Caco-2 (cell line): ENCODE measurements around the gene ERMAP. TPM values are rescaled to one million over a fixed set of nuclear protein-coding genes. Genes with fewer than 3 reads are reported as not detected.

Source experiments
- BruUV-seq: library from RNA; stranded (reverse); fragments of 400-500 nt; replicated peaks from 2 replicates; lab custom pipeline; 2021; lab: Mats Ljungman, UMichigan
- CTCF ChIA-PET: fragments of 300-600 bp; sonication (Branson Sonifier 250); formaldehyde crosslinking; loops from one replicate; lab custom pipeline; 2022; ENCODE audit warnings: antibody characterized with exemption; lab: Charles Lee
- POLR2A ChIA-PET: fragments of 300-600 bp; sonication (Branson Sonifier 250); formaldehyde crosslinking; loops from one replicate; lab custom pipeline; 2022; ENCODE audit warnings: antibody characterized with exemption; lab: Charles Lee
- DNase-seq, 2 experiments: peaks; one replicate each; pipeline versions ENCODE4 v3.0.0 to v3.0.0-alpha.2; 2020 to 2022
- H3K27me3 ChIP-seq: replicated peaks from 2 replicates; pipeline ENCODE4 v1.6.0; 2011; ENCODE audit warnings: low read length; ENCODE audit not compliant: control insufficient read depth, insufficient read depth
- H3K36me3 ChIP-seq: 2 replicates; pipeline ENCODE4 v1.5.1; 2011; ENCODE audit warnings: low read length; ENCODE audit not compliant: control insufficient read depth, insufficient read depth
- H3K4me1 ChIP-seq: fragments of 250-450 bp; sonication (Bioruptor Pico); 2 replicates; pipeline ENCODE4 v1.5.1; 2020; ENCODE audit warnings: mild to moderate bottlenecking
- H3K4me3 ChIP-seq: 2 replicates; pipeline ENCODE4 v1.5.1; 2011; ENCODE audit warnings: low read depth, mild to moderate bottlenecking, control low read depth, low read length
- H3K9me3 ChIP-seq: fragments of 250-450 bp; sonication (Bioruptor Pico); 2 replicates; pipeline ENCODE4 v1.5.1; 2020; ENCODE audit warnings: mild to moderate bottlenecking, moderate library complexity
- H3K27ac Mint-ChIP-seq: one replicate; pipeline ENCODE4 v1.8.0; 2022; ENCODE audit warnings: mixed read lengths; ENCODE audit not compliant: unreplicated experiment
- H3K27me3 Mint-ChIP-seq: one replicate; pipeline ENCODE4 v1.8.0; 2022; ENCODE audit warnings: mixed read lengths; ENCODE audit not compliant: insufficient read depth, unreplicated experiment
- H3K36me3 Mint-ChIP-seq: one replicate; pipeline ENCODE4 v1.8.0; 2022; ENCODE audit warnings: mild to moderate bottlenecking, mixed read lengths; ENCODE audit not compliant: insufficient read depth, unreplicated experiment
- H3K4me1 Mint-ChIP-seq: one replicate; pipeline ENCODE4 v1.8.0; 2022; ENCODE audit warnings: low read depth, mixed read lengths; ENCODE audit not compliant: unreplicated experiment
- H3K4me3 Mint-ChIP-seq: one replicate; pipeline ENCODE4 v1.8.0; 2022; ENCODE audit warnings: mild to moderate bottlenecking, moderate library complexity, mixed read lengths; ENCODE audit not compliant: unreplicated experiment
- H3K9me3 Mint-ChIP-seq: one replicate; pipeline ENCODE4 v1.8.0; 2022; ENCODE audit warnings: mixed read lengths; ENCODE audit not compliant: unreplicated experiment
- CTCF ChIP-seq, 2 experiments: fragments of 200-600 bp in 1 of 2; IDR thresholded peaks; 1 replicate in 1 of 2; 2 replicates in 1 of 2; pipeline versions ENCODE4 v1.5.1 to v1.8.0; 2011 to 2022; ENCODE audit warnings: antibody characterized with exemption in 1 of 2, control low read depth in 1 of 2, inconsistent platforms in 1 of 2, low read depth in 1 of 2, low read length in 1 of 2, mild to moderate bottlenecking in 1 of 2, moderate library complexity in 1 of 2; ENCODE audit not compliant: insufficient read depth in 1 of 2, severe bottlenecking in 1 of 2, unreplicated experiment in 1 of 2
- intact Hi-C: fragments of 100-400 bp; cut with micrococcal nuclease; formaldehyde crosslinking; loops from one replicate; pipeline ENCODE4 v1.10.0; 2022; ENCODE audit not compliant: unreplicated experiment
- total RNA-seq: library from RNA; stranded (reverse); gene quantifications from 2 replicates; pipeline ENCODE4 v1.2.3, GENCODE V29; 2022

The ERMAP gene
- total RNA-seq, 1 experiment from 2014 or later = 4.8 TPM

- H3K36me3 Mint-ChIP-seq = no peaks in the 10 kb centered on the region
- BruUV-seq = no TSS peak
- no peak overlapping the region for H3K27ac Mint-ChIP-seq
- Histone ChIP-seq H3K36me3 (no peaks in the 10 kb centered on the region), H3K4me3 (no peak overlapping the region), H3K9me3 (no peaks in the 10 kb centered on the region), H3K4me1 (no peaks in the 10 kb centered on the region), H3K27me3 (no peaks in the 10 kb centered on the region)
- TF ChIP-seq CTCF (IDR thresholded peaks at IDR 0.05; ENCODE audit: insufficient read depth in 1 of 2, low read depth in 1 of 2, low read length in 1 of 2, severe bottlenecking in 1 of 2, unreplicated experiment in 1 of 2) = no peak
- POLR2A ChIA-PET = interaction anchor here (1.0 kb wide), 1 partner anchor 11 kb away, joined by 3 read pairs; the partner anchor contains the start of gene ZNF691
- no peak for DNase-seq
- intact Hi-C loops = no loop called here
- no peaks in the 10 kb centered on the region for H3K27me3 Mint-ChIP-seq
- H3K4me1 Mint-ChIP-seq = no peaks in the 10 kb centered on the region
- no peaks in the 10 kb centered on the region for H3K9me3 Mint-ChIP-seq
- CTCF ChIA-PET = interaction anchor here (0.6 kb wide), 1 partner anchor 41 kb away, joined by 3 read pairs; no protein-coding TSS in a partner anchor
- H3K4me3 Mint-ChIP-seq = no peak overlapping the region
These were observed 18.5 kb downstream of the ERMAP start for GRCh38 chr1:42835422-42835821.

GRCh38 chr1:42837709-42838108, 20.8 kb downstream of the ERMAP start:
- no peak overlapping the region for H3K4me3 Mint-ChIP-seq
- Histone ChIP-seq H3K27me3 (no peaks in the 10 kb centered on the region), H3K9me3 (no peaks in the 10 kb centered on the region), H3K36me3 (no peaks in the 10 kb centered on the region), H3K4me1 (no peaks in the 10 kb centered on the region), H3K4me3 (no peak overlapping the region)
- no peak for TF ChIP-seq CTCF (IDR thresholded peaks at IDR 0.05; ENCODE audit: insufficient read depth in 1 of 2, low read depth in 1 of 2, low read length in 1 of 2, severe bottlenecking in 1 of 2, unreplicated experiment in 1 of 2)
- H3K9me3 Mint-ChIP-seq = no peaks in the 10 kb centered on the region
- no peaks in the 10 kb centered on the region for H3K4me1 Mint-ChIP-seq
- ChIA-PET CTCF (interaction anchor here (0.8 kb wide), 1 partner anchor 9 kb away, joined by 5 read pairs; the partner anchor contains the start of gene ZNF691), POLR2A (interaction anchor here (0.5 kb wide), 1 partner anchor 15 kb away, joined by 3 read pairs; no protein-coding TSS in a partner anchor)
- H3K27me3 Mint-ChIP-seq = no peaks in the 10 kb centered on the region
- BruUV-seq = no TSS peak
- no peak overlapping the region for H3K27ac Mint-ChIP-seq
- intact Hi-C loops = no loop called here
- no peaks in the 10 kb centered on the region for H3K36me3 Mint-ChIP-seq
- no peak for DNase-seq

GRCh38 chr1:42838482-42839190, 21.7 kb downstream of the ERMAP start:
- Mint-ChIP-seq H3K27ac (no peak overlapping the region), H3K9me3 (no peaks in the 10 kb centered on the region), H3K4me3 (no peak overlapping the region), H3K27me3 (no peaks in the 10 kb centered on the region), H3K36me3 (no peaks in the 10 kb centered on the region), H3K4me1 (no peaks in the 10 kb centered on the region)
- Histone ChIP-seq H3K36me3 (no peaks in the 10 kb centered on the region), H3K4me3 (no peak overlapping the region), H3K4me1 (no peaks in the 10 kb centered on the region), H3K9me3 (no peaks in the 10 kb centered on the region), H3K27me3 (no peaks in the 10 kb centered on the region)
- intact Hi-C loops = no loop called here
- BruUV-seq = no TSS peak
- no peak for DNase-seq
- no peak for TF ChIP-seq CTCF (IDR thresholded peaks at IDR 0.05; ENCODE audit: insufficient read depth in 1 of 2, low read depth in 1 of 2, low read length in 1 of 2, severe bottlenecking in 1 of 2, unreplicated experiment in 1 of 2)
- CTCF ChIA-PET = interaction anchor here (0.8 kb wide), 1 partner anchor 8 kb away, joined by 5 read pairs; the partner anchor contains the start of gene ZNF691
- POLR2A ChIA-PET = no interaction called here
